ENCODE data around the gene TMEM9.

DNA sequence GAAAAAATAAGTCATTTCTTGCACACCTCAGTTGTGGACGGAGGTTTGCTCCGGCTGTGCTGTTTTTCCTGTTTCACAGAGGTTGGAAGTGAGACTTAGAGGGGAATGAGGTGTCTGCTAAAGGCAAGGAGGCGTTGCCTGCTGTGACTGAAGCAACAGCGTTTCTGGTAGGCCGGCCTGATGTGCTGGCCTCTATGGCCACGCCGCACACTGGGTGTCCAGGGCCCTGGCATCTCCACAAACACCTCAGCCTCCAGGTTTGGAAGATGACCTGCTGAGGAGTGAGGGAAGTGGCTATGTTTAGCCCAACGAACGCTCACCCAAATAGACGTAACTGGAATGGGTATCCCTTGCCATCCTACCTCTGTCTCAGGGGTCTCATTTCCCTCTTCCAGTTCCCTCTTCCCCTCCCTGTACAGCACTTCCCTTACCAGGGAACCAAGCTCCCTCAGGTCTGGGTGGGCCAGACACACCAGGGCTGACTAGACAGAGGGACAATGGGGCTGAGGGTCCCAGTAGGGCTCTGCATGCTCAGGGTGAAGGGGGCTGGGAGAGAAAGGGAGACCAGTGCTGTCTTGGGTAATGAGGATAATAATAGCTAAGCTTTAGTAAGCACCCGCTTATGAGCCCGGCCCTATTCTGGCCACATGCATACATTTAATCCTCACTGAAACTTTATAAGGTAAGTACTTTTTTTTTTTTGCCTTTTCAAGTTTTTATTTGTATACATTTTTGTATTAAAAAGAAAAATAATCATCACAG, 53.9 kb downstream of the TMEM9 start:
- TF ChIP-seq, protein P1, sequence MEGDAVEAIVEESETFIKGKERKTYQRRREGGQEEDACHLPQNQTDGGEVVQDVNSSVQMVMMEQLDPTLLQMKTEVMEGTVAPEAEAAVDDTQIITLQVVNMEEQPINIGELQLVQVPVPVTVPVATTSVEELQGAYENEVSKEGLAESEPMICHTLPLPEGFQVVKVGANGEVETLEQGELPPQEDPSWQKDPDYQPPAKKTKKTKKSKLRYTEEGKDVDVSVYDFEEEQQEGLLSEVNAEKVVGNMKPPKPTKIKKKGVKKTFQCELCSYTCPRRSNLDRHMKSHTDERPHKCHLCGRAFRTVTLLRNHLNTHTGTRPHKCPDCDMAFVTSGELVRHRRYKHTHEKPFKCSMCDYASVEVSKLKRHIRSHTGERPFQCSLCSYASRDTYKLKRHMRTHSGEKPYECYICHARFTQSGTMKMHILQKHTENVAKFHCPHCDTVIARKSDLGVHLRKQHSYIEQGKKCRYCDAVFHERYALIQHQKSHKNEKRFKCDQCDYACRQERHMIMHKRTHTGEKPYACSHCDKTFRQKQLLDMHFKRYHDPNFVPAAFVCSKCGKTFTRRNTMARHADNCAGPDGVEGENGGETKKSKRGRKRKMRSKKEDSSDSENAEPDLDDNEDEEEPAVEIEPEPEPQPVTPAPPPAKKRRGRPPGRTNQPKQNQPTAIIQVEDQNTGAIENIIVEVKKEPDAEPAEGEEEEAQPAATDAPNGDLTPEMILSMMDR (IDR thresholded peaks at IDR 0.05), result no peak
- TF ChIP-seq POLR2AphosphoS5 (IDR thresholded peaks at IDR 0.05), result no peak
